Nephron progenitor cell (in vitro differentiated cells): Measurements from ENCODE around the gene CLDN4.
"Not testable (repeated sequence)": the region's sequence is repeated elsewhere in the genome, so short reads cannot be mapped to it uniquely, and the experiment has no call there.

Experiments
- DNase-seq: peaks from one replicate; pipeline ENCODE4 v3.0.0; 2021
- H3K27ac Mint-ChIP-seq: 2 replicates; pipeline ENCODE4 v1.8.0; 2021; ENCODE audit warnings: mild to moderate bottlenecking, moderate library complexity, mixed read lengths
- H3K27me3 Mint-ChIP-seq: 2 replicates; pipeline ENCODE4 v1.8.0; 2021; ENCODE audit warnings: mild to moderate bottlenecking, low read depth, mixed read lengths; ENCODE audit not compliant: poor library complexity
- H3K36me3 Mint-ChIP-seq: 2 replicates; pipeline ENCODE4 v1.8.0; 2021; ENCODE audit warnings: low read depth, mixed read lengths
- H3K4me1 Mint-ChIP-seq: 2 replicates; pipeline ENCODE4 v1.8.0; 2021; ENCODE audit warnings: mixed read lengths
- H3K4me3 Mint-ChIP-seq: 2 replicates; pipeline ENCODE4 v1.8.0; 2021; ENCODE audit warnings: mild to moderate bottlenecking, moderate library complexity, mixed read lengths
- H3K9me3 Mint-ChIP-seq: 2 replicates; pipeline ENCODE4 v1.8.0; 2021; ENCODE audit warnings: mild to moderate bottlenecking, moderate library complexity, mixed read lengths
- CTCF ChIP-seq: fragments of 200-600 bp; sonication (generic); IDR thresholded peaks from 2 replicates; pipeline ENCODE4 v1.5.0; 2021; ENCODE audit warnings: antibody characterized with exemption

Gene CLDN4

DNA sequence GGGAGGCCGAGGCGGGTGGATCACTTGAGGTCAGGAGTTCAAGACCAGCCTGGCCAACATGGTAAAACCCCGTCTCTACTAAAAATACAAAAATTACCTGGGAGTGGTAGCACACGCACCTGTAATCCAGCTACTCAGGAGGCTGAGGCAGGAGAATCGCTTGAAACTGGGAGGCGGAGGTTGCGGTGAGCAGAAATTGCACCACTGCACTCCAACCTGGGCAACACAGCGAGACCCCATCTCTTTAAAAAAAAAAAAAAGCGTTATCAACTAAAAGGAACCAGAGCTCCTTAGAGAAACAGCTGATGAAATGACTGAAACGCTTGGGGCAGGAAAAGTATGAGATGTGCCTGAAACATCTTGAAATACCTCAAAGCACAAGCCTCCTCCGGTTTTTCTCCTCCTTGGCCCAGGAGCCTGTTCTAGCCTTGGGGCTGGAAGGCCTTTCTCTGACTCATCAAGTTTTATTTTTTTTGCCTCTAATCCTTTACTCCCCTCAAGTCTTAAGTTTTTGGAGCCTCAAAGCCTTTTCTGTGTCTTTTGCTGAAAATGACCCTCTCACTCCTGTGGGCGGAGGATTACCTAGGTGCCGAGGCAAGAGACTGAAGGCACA is 14.2 kb downstream of the CLDN4 start:
- no peaks in the 10 kb centered on the region for H3K36me3 Mint-ChIP-seq
- H3K9me3 Mint-ChIP-seq, result peaks cover 3% of the 10 kb centered on the region
- TF ChIP-seq CTCF, result no peak
- H3K27me3 Mint-ChIP-seq, result peaks cover 6% of the 10 kb centered on the region
- no peak overlapping the region for H3K4me3 Mint-ChIP-seq
- no peak overlapping the region for H3K27ac Mint-ChIP-seq
- no peak for DNase-seq
- H3K4me1 Mint-ChIP-seq, result peaks cover 53% of the 10 kb centered on the region

- Mint-ChIP-seq H3K27ac (peak overlapping the region; percentile 81), H3K4me1 (peaks cover 57% of the 10 kb centered on the region), H3K27me3 (peaks cover 11% of the 10 kb centered on the region), H3K4me3 (peak overlapping the region; percentile 27)
- H3K36me3 Mint-ChIP-seq, DNase-seq, H3K9me3 Mint-ChIP-seq: not testable (repeated sequence)
Observed at GRCh38 chr7:73845701-73846195, 15.0 kb downstream of the CLDN4 start.

- H3K4me1 Mint-ChIP-seq, result peaks cover 66% of the 10 kb centered on the region
- no peak overlapping the region for H3K27ac Mint-ChIP-seq
- DNase-seq, result no peak
- H3K36me3 Mint-ChIP-seq, result no peaks in the 10 kb centered on the region
- H3K27me3 Mint-ChIP-seq, result peaks cover 31% of the 10 kb centered on the region
- H3K9me3 Mint-ChIP-seq, result peaks cover 3% of the 10 kb centered on the region
- H3K4me3 Mint-ChIP-seq, result no peak overlapping the region
- no peak for TF ChIP-seq CTCF
Observed at GRCh38 chr7:73847941-73848723, 17.3 kb downstream of the CLDN4 start.

GRCh38 chr7:73850781-73851207 is 20.0 kb downstream of the CLDN4 start:
- no peak for DNase-seq
- TF ChIP-seq CTCF, result no peak
- Mint-ChIP-seq H3K4me1 (peaks cover 43% of the 10 kb centered on the region), H3K4me3 (no peak overlapping the region), H3K9me3 (peaks cover 3% of the 10 kb centered on the region), H3K36me3 (no peaks in the 10 kb centered on the region), H3K27ac (no peak overlapping the region), H3K27me3 (peaks cover 50% of the 10 kb centered on the region)

DNA sequence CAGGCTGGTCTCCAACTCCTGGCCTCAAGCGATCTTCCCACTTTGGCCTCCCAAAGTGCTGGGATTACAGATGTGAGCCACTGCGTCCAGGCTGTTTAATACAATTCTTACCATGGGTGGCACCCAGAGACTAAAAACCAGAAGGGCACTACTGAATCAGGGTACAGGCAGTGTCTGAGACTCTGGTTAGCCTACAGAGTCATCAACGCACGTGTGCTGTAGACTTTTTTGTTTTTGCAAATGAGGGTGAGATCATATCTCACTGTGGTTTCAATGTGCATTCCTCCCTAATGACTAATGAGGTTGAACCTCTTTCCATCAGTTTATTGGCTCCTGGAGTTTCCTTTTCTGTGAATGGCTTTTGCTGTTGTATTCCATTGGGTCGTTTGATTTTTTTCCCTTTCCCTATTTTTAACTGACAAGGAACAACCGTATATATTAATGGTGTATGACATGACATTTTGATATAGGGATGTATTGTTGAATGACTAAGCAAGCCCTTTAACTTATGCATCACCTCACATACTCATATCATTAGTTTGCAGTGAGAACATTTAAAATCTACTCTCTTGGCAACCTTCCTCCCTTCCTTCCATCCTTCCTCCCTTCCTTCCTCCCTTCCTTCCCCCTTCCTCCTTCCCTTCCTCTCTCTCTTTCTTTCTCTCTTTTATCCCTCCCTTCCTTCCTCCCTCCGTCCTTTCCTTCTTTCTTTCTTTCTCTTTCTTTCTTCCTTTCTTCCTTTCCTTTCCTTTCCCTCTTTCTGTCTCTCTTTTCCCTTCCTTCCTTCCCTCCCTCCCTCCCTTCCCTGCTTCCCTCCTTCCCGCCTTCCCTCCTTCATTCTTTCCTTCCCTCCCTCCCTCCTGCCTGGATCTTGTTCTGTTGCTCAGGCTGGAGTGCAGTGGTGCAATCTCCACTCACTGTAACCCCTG is 20.9 kb downstream of the CLDN4 start:
- no peak for DNase-seq
- H3K9me3 Mint-ChIP-seq, result peaks cover 3% of the 10 kb centered on the region
- H3K27me3 Mint-ChIP-seq, result peaks cover 59% of the 10 kb centered on the region
- no peak overlapping the region for H3K27ac Mint-ChIP-seq
- no peak overlapping the region for H3K4me3 Mint-ChIP-seq
- no peak for TF ChIP-seq CTCF
- no peaks in the 10 kb centered on the region for H3K36me3 Mint-ChIP-seq
- H3K4me1 Mint-ChIP-seq, result peaks cover 36% of the 10 kb centered on the region

- peaks cover 3% of the 10 kb centered on the region for H3K9me3 Mint-ChIP-seq
- no peak for DNase-seq
- H3K36me3 Mint-ChIP-seq, result no peaks in the 10 kb centered on the region
- H3K27ac Mint-ChIP-seq, result no peak overlapping the region
- H3K4me1 Mint-ChIP-seq, result peaks cover 36% of the 10 kb centered on the region
- no peak overlapping the region for H3K4me3 Mint-ChIP-seq
- peaks cover 67% of the 10 kb centered on the region for H3K27me3 Mint-ChIP-seq
- no peak for TF ChIP-seq CTCF
Observed at GRCh38 chr7:73852500-73852899, 21.7 kb downstream of the CLDN4 start.
